ENCODE measurements around the gene MAML1.
"Not testable (repeated sequence)": the region's sequence is repeated elsewhere in the genome, so short reads cannot be mapped to it uniquely, and the experiment has no call there.

Gene MAML1

DNA sequence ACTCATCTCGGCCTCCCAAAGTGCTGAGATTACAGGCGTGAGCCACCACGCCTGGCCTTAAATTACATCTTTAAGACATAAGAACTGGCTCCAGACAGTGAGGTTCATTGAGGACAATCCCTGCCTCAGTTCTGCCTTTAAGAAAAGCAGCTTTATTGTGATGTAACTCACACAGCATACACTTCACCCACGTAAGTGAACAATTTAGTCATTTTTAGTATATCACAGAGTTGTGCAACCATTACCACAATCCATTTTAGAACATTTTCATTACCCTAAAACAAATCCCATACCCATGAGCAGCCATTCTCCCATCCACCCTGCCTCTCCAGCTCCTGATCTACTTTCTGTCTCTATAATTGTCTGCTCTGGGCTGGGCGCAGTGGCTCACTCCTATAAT lies 37.2 kb downstream of the MAML1 start:
- no peak for DNase-seq

DNA sequence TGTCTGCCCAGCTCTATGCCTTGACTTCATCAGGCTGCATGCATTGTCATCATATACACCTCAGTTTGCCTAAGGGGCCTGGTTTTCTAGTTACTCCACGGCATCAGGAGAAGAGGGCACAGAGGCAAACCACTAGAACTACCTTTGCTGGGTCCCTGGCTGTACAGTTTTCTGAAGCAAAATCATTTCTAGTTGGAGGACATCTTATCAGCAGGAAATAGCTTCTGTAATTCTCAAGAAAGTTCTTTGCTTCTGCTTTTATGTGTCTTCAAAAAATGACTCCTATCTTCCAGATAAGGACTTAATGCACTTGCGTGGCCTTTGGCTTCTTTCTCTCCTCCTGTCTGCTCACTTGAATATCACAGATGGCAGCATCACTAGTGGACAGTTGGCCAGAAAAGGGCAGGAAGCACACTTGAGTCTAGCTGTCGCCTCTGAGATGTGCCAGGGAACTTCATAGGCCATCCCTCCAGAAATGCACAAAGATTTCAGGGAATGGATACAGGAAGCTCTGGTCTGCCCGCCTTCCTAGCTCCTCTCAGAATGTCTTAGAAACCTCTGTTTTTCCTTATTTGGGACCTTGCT lies 38.8 kb downstream of the MAML1 start:
- DNase-seq: no peak

DNA sequence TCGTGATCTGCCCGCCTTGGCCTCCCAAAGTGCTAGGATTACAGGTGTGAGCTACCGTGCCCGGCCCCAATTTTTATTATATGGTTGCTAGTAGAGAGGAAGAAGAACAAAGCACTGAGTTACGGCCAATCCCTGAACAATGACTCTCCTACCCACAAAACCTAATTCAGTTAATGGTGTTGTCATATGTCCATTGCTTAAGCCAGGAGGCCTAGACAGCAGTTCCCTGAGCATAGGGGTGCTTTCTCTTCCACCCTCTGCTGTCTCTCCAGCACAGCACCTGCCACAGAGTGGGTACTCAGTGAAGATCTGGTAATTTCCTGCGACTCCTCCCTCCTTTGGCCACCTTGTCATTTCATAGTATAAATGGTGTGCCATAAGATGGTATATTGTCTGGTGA lies 39.7 kb downstream of the MAML1 start:
- DNase-seq: no peak

DNA sequence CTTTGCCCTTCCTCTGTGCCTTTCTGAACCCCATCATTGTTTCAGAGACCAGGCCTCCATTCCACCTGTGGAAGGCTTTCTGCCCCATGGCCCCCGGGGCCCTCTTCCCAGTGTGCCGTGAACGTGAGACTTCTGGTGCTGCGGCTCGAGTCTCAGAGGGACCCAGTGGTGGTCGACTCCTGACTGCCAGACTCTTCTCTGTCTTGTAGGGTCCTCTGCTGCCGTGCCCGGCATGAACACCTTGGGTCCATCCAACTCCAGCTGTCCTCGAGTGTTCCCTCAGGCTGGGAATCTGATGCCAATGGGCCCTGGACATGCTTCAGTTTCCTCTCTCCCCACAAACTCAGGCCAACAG lies 41.0 kb downstream of the MAML1 start:
- DNase-seq: no peak

DNA sequence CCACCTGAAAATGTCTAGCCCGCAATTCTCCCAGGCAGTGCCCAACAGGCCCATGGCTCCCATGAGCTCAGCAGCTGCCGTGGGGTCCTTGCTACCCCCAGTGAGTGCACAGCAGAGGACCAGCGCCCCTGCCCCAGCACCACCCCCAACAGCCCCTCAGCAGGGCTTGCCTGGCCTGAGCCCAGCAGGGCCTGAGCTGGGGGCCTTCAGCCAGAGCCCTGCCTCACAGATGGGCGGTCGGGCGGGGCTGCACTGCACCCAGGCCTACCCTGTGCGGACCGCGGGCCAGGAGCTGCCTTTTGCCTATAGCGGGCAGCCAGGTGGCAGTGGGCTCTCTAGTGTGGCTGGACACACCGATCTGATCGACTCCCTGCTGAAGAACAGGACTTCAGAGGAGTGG lies 41.8 kb downstream of the MAML1 start:
- no peak for DNase-seq

DNA sequence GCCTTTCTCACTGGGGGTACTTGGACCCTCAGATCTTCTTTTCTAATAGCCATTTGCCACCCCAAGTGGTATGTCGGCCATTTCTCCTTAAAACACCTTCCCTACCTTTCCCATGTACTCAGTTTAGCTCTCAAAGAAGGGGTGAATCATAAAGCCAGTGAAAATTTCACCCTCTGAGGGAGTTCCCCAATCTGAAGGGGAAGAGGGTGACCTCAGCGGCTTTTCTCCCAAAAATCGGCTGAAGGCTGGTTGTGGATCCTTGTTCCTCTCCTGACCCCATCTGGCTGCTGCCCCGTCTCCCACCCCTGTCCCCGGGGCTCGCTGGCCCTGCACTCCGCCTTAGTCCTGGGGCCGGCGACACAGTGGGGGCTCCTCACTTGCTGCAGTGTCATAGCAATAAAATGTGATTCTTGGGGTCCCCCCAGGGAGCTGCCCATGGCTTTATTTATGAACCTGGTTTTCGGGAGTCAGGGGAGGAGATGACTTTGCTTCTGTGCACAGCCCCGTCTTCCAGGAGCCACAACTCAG lies 43.9 kb downstream of the MAML1 start:
- DNase-seq: no peak

DNA sequence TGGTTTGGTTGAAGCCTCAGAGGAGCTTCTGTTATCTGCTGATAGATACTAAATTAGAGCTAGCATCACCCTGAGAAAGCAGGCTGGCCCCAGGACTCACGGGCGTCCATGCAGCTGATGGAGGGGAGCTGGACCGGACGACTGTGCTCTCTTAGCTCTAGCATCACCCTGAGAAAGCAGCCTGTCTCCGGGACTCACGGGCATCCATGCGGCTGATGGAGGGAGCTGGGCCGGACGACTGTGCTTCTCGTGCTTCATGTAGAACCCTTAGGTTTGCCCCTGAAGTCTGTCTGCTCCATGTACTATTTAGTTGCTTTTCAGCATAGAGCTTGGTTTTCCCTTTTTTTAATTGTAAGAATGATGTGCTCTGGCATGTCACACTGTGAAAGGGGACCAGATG lies 44.8 kb downstream of the MAML1 start:
- DNase-seq: no peak

DNA sequence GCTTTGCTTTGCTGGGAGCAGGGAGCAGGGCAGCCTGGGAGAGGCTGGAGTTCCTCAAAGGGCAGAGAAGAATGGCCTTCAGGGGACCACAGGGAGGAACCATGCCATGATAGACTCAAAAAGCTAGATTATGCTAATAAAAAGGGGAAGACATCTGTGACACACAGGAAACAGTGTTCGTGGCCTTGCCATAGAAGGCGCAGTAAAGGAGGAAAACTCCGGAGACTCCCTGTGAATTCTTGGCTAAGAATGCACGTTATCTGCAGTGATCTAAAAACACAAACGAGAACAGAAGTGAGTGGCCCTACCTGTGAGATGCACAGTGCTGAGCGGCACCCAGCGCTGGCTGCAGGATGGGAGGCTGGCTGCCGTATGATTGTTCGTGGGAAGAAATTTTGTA lies 45.3 kb downstream of the MAML1 start:
- DNase-seq: no peak

DNA sequence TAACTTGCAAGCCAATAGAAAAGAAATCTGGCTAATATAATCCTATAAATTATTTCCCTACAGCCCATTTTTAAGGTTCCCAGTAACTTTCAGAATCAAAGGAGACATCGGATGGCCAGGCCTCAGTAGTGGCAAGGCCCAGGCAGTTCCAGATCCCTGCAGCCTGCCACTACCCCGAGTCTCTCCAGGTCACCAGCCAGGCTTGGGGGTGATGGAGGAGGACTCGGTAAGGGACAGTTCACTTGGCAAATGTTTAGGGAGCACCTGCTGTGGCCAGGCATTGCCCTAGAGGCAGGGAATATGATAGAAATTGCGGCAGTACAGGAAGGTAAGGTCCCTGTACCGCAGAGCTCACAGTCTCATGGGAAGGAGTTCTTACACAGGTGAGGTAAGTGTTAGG lies 46.0 kb downstream of the MAML1 start:
- DNase-seq: no peak

DNA sequence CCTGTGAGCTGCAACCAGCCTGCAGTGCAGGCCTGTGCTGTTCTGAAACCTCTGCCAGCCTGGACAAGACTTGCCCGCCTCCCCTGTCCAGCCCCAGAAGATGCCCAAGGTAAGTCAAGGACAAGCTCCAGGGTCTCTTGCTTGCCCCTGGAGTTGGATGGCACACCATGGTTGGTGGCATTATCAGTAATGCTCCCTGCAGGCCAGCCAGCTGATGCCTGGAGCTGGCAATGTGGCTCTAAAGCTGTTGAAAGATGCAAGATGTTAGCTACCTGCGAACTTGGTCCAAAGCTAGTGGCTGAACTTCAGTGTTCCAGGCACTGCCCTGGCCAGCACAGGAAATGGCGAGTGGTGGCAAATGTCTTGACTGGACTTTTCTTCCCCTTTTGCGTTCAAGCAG lies 47.2 kb downstream of the MAML1 start:
- DNase-seq: no peak

DNA sequence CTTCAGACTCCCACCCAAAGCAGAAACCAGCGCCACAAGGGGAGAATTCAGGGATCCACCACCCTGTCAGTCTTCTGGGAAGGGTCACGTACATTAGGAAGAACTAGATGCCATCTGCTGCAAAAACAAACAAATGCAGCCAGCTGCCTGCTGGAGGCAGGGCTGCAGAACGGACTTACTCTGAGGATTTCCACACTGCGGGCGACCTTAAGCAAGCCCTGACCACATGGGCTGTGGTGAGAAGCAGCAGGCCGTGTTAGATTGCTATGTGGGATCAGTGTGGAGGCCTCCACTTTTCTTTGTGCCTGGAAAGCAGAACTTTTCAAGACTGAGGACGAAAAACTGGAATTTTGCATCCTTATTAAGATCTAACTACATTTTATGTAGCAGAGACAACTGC lies 47.7 kb downstream of the MAML1 start:
- no peak for DNase-seq

DNA sequence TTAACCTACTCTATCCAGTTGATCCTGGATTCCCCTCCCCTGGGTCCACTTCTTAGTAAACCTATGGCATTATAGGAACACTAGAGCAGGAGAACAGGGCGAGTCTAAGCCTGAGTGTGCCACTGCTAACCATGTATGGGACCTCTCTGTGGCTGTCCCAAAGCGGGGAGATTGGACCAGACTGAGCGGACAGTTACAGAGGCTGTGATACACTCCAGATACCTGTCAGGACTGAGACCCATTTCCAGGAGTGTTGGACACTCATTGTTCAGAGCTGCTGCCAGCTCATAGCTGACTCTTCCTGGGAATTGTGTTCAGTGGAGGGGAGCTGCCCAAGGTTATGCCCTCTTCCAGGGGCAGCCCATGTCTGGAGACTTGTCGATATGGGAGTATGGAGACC lies 49.2 kb downstream of the MAML1 start:
- DNase-seq: no peak

DNA sequence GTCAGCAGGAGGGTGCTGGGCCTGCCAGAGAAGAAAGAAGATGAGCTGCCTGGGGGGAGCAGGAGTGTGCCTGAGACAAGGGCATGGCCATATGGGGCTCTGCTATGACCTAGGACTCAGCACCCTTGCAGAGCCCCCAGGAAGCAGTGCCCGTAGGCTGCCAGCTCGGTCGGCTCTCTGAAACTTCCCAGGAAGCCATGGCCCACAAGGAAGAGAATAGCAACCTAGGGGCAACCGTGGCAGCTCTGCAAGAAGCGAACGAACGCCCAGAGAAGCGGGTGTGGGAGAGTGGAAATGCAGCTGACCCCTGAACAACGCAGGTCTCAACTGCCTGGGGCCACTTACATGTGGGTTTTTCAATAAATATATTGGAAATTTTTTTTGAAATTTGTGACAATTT lies 50.5 kb downstream of the MAML1 start:
- no peak for DNase-seq

DNA sequence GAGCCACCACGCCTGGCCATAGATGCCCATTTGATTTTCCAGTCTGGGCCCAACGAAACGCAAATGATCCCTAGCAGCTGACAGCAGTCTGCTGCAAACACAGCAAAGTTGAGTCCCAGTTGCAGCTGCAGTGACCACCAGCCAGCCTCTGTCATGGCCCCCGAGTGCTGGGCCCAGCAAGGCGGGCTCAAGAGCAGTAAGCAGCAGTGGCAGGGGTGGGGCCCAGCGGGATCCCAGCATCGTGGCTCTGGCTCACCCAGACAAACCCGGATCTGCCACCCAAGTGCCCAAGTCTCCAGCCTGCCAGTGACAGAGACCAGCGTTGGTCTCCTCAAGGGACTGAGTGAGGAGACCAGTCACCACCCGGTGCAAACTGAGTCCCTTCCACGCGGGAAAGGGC lies 54.2 kb downstream of the MAML1 start:
- no peak for DNase-seq

DNA sequence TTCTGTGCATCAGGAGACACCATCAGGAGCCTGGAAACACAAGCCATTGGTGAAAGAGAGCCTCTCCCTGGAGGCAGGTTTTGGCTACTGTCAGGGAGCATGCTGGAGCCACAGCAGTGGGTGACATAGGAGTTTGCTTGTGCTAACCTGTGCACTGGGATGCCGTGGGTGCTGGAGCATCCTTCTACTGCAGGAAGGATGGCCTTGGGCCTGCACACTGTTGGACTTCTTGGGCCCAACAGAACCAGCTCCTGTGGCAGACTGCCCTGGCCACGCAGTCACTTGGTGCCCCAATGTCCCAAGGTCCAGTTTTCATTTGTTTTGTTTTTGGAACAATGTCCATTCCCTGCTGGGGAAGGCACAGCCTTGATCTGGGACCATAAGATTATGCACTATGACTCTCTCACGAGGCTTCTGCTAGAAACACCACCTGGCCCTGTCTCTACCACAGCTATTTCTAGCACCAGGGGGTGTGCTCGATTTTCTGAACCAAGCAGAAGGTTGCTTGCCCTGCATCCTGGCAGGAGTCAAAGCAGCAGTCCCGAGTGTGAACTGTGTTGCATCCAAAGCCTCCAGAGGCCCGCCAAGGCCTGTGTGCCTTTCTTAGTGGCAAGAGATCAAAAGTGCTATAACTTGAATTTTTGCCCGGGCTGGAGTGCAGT lies 55.7 kb downstream of the MAML1 start:
- no peak for DNase-seq

DNA sequence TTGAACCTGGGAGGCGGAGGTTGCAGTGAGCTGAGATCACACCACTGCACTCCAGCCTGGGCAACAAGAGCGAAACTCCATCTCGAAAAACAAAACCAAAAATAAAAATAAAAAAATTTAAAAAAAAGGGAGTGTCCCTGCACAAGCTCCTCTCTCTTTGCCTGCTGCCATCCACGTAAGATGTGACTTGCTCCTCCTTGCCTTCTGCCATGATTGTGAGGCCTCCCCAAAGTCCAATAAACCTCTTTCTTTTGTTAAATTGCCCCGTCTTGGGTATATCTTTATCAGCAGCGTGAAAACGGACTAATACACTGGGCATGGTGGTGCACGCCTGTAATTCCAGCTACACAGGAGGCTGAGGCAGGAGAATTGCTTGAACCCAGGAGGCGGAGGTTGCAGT lies 56.7 kb downstream of the MAML1 start:
- DNase-seq: not testable (repeated sequence)

DNA sequence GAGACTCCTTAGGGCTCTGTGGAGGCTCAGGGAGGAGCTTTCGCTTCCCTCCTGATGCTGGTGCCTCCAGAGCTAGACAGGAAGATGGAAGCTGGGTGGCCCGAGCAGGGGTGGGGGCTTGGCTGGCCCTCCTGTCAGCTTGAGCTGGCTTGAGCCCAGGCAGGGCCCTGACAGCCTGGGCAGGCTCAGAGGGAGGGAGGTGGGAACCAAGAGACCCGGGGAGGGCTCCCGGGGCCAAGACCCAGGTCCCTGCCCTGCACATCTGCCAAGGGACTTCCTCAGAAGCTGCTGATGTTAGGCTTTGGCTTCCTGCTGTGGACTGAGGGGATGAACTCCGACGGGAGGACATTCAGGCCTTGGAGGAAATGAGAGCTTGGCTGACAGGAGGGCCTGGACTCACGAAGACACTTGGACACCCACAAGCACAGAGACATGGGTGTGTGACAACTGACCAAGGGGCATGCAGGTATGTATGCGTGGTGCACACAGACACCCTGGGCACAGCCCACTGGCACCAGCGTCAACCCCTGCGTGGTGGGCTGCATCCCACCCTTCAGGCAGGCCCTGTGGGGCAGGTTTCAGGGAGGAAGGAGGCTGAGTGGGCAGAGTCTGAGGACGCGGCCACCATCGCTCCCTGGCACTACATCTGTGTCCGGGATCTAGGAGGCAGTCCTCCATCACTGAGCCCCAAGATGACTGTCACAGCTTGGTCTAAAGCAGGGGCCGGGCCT lies 59.4 kb downstream of the MAML1 start:
- no peak for DNase-seq

DNA sequence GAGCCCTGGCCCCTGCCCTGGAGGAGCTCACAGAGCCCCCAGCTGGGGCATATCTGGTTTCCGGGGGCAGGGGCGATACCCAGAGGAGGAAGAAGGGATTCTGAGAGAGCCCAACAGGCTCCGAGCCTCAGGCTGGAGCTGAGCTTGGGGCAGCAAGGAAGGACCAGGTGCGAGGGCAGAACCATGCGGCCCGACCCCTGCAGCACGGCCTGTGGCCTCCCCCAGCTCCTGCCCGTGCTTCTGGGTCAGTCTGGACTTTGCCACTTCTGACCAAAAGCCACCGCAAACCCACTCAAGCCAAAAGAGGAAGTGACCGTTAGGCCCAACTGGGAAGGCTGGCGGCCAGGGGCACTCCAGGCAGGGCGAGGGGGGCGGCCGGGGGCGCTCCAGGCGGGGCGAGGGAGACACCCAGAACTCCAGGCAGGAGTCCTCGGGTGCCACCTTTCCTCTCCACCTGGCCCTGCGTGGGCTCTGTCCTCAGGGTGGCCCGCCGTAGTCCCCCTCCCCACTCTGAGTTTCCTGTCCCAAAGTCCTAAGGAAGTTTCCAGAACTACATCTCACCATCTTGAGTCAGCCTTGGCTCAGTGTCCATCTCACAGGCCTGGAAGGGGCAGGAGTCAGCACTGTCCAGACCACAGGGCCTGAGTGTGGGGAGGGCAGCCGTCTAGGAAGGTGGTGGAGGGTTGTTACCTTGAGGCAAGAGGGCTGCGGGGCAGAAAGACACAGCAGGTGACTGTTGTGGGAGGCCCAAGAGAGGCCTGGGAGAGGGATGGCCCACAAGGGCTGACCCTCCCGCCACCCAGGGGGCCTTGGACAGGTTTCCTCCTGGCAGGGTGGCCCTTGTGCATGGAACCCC lies 60.2 kb downstream of the MAML1 start:
- DNase-seq: no peak

DNA sequence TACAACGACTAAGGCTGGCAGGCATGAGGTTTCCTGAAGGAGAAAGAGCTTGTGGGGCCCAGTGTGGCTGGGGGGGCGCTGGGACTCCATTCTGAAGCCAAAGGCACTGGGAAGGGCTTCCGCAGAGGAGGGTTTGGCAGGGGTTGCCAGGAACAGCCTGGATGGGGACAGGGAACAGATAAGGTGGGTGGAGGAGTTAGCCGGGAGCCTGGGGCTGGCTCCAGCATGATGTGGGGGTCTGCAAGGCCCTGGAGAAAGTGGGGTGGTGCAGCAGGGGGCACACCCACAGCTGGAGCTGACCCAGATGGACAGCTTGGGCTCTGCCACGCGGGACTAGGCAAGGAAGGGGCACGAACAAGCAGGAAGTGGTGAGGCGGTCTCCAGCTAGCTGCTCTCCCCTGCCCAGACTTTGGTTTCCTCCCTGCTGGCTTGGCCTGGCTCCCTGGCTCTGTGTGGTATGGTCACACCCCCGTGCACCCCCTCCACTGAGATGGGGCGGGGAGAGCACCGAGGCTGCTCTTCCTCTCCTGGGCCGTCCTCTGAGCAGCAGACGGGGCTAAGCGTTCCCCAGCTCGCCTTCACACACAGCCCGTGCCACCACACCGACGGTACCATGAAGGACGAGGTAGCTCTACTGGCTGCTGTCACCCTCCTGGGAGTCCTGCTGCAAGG lies 61.0 kb downstream of the MAML1 start, which contains the start of gene LTC4S:
Gene LTC4S, plus strand, starts transcription at position 519 of the 672 bp plus-strand sequence. Its CDS starts 95 bp downstream, at position 614.
- peak; percentile 72 for DNase-seq

DNA sequence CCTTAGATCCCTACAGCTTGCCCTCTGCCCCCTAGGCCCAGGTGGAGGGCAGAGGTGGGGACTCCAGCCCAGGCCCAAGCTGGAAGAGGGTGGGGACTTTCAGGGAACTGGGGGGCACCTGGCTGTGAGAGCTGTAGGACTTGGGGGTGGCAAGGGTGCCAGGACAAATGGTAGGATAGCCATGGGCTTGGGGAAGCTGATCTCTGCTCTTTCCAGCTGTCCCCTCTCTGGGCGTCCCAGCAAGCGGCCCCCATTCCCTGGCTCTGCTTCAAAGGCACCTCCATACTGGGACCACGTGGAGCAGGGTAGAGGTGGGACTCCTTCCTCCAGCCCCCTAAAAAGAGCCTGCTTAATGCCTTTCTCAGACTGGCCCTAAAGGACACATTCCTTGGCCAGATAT lies 61.5 kb downstream of the MAML1 start:
- DNase-seq: no peak

DNA sequence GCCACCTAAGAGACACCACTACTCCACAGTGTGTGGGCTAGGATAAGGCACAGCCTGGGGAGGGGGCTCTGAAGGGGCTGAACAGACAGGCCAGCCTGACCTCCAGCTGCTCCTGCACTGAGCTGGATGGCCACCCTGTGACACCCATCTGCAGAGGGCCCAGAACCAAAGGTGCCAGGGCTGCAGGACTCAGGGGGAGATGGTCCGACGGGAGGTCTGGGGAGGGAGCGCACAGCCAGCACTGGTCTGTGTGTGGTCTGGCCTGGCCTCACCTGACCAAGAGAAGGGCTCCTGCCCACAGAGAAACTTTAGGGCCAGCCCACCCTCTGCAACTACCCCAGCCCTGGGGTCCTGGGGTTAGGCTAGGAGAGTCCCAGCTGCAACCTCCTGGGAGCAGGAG lies 62.0 kb downstream of the MAML1 start:
- DNase-seq: no peak

DNA sequence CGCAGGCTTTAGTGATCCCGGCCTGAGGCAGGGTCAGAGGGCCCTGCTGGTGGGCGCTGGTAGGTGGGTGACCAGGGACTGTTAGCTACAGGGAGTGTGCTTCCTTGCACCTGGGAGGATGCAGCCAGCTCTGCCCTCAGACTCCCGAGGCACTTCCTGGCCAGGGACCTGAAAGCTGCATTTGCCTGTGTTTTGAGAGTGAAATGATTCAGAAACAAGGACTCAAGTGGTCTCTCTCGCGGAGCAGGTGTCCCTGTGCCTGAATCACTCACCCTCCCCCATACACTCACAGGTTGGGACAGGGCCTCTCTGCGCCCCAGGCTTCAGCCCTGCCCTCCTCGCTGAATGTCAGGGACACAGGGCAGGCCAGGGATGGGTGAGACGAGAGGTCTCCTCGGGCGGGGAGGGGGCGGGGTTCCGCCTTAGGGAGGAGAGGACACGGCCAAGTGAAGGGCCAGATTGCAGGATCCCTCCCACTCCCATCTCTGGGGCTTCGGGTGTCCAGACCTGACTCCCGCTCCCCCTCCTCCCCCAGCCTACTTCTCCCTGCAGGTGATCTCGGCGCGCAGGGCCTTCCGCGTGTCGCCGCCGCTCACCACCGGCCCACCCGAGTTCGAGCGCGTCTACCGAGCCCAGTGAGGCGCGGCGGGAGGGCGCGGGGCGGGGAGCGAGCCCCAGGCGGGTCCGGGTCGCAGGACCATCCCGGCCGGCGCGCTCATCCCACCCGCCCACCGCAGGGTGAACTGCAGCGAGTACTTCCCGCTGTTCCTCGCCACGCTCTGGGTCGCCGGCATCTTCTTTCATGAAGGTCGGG lies 62.6 kb downstream of the MAML1 start:
- DNase-seq: no peak
